C4-2B (cell line): ENCODE measurements around the gene PPCS.
"Not testable (repeated sequence)": the region's sequence is repeated elsewhere in the genome, so short reads cannot be mapped to it uniquely, and the experiment has no call there.

ENCODE experiments used
- H3K27ac ChIP-seq: fragments of 450-650 bp; 2 replicates; pipeline ENCODE4 v1.5.1; 2017
- CTCF ChIP-seq: fragments of 450-650 bp; conservative IDR thresholded peaks from 2 replicates; pipeline ENCODE4 v1.5.1; 2017; ENCODE audit warnings: mild to moderate bottlenecking
- ZFX ChIP-seq: fragments of 450-650 bp; IDR thresholded peaks from 2 replicates; pipeline ENCODE4 v1.6.1; 2017

Gene PPCS

GRCh38 chr1:42484382-42484781, 28.0 kb downstream of the PPCS start:
- no peak overlapping the region for H3K27ac ChIP-seq
- no peak for TF ChIP-seq ZFX
- TF ChIP-seq CTCF = no peak

GRCh38 chr1:42490237-42490636, 33.9 kb downstream of the PPCS start:
- TF ChIP-seq CTCF = no peak
- TF ChIP-seq ZFX = no peak
- no peak overlapping the region for H3K27ac ChIP-seq

- H3K27ac ChIP-seq = not testable (repeated sequence)
Measured at GRCh38 chr1:42502031-42502430, 45.7 kb downstream of the PPCS start.

- no peak overlapping the region for H3K27ac ChIP-seq
- no peak; the same call in 1 of the 2 replicates for TF ChIP-seq CTCF
- TF ChIP-seq ZFX = no peak
Measured at GRCh38 chr1:42504535-42505128, 48.3 kb downstream of the PPCS start.

GRCh38 chr1:42506576-42506975, 50.2 kb downstream of the PPCS start:
- TF ChIP-seq CTCF = no peak
- no peak for TF ChIP-seq ZFX

More at GRCh38 chr1:42506576-42506975, 50.2 kb downstream of the PPCS start:
- H3K27ac ChIP-seq = no peak overlapping the region
